Esophagus squamous epithelium (tissue), 4 donors: Measurements from ENCODE around the gene RARG.

Experiments used
- CTCF ChIP-seq, 6 experiments: fragments of 450-650 bp in 4 of 6; fragments of 200-600 bp in 2 of 6; sonication (generic) in 2 of 6; IDR thresholded peaks; one replicate each; pipeline ENCODE4 v1.5.1; 2016 to 2019; ENCODE audit warnings: antibody characterized with exemption in 6 of 6, mild to moderate bottlenecking in 4 of 6, moderate library complexity in 4 of 6
- POLR2A ChIP-seq, 4 donors: fragments of 450-650 bp; IDR thresholded peaks; one replicate each; pipeline ENCODE4 v1.6.1; 2017; ENCODE audit warnings: antibody characterized with exemption in 4 of 4, mild to moderate bottlenecking in 4 of 4, moderate library complexity in 3 of 4

- TF ChIP-seq CTCF (IDR thresholded peaks at IDR 0.05) (no peak), POLR2A (IDR thresholded peaks at IDR 0.05) (no peak)
Observed at GRCh38 chr12:53181935-53182334, 50.1 kb downstream of the RARG start.
